ENCODE data around the gene AUH. TPM values are rescaled to one million over a fixed set of nuclear protein-coding genes. Genes with fewer than 3 reads are reported as not detected.
A peak's percentile ranks its signal among the peaks of the same experiment; 100 is the strongest.

Gene AUH
- total RNA-seq, 1 donor = 13.4 TPM

- no peak overlapping the region for H3K4me3 ChIP-seq (ENCODE audit: low read depth, low read length)
- no peak for DNase-seq (ENCODE audit: low read depth)
- TF ChIP-seq CTCF (IDR thresholded peaks at IDR 0.05; ENCODE audit: insufficient read depth, low read depth, low read length) = no peak
These were observed 46.5 kb downstream of the AUH start for GRCh38 chr9:91315191-91315590.

DNA sequence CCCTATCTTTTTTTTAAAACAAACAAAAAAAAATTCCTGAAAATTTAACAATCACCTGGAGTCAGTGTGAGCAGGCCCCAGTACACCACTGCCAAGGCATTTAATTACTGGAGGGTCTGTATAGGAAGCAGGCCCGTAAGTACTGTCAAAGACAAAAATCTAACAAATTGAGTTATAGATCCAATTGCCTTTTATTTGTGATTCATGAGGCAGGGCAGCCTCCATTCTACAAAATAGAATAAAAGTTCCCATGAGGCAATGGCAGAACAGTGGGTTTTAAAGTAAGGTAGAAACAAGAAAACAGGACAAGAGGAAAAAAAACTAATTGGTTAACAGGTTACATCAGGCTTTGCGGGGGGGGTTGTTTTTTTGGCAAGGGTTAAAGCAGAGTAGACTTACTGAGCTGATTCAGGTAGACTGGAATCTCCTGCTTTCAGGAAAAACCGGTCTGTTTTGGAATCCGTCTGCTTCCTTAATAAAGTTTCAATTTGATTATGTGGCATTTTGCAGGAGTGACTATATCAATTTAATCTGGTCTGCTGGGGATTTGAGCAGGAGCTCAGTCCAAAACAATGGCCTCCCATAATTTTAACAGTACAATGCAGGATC lies 48.9 kb downstream of the AUH start:
- no peak for DNase-seq (ENCODE audit: low read depth)
- no peak for TF ChIP-seq CTCF (IDR thresholded peaks at IDR 0.05; ENCODE audit: insufficient read depth, low read depth, low read length)
- H3K4me3 ChIP-seq (ENCODE audit: low read depth, low read length) = no peak overlapping the region

GRCh38 chr9:91310037-91310436 lies 51.7 kb downstream of the AUH start:
- no peak for DNase-seq (ENCODE audit: low read depth)
- no peak for TF ChIP-seq CTCF (IDR thresholded peaks at IDR 0.05; ENCODE audit: insufficient read depth, low read depth, low read length)
- H3K4me3 ChIP-seq (ENCODE audit: low read depth, low read length) = no peak overlapping the region

DNA sequence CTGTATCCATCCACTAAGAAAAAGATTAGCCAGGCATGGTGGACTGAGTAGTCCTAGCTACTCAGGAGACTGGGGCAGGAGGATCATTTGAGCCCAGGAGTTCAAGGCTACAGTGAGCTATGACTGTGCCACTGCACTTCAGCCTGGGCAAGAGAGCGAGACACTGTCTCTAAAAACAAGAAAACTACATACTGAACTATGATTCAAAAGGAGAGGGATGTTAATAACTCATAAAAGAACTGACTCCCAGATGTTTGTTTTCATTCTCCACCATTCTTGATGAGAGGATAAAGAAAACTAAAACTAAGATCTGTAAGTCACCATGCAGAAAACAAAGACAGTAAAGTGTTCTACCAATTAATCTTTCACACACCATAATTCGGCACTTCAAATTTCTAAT lies 53.5 kb downstream of the AUH start:
- no peak overlapping the region for H3K4me3 ChIP-seq (ENCODE audit: low read depth, low read length)
- peak; percentile 24 for DNase-seq (ENCODE audit: low read depth)
- no peak for TF ChIP-seq CTCF (IDR thresholded peaks at IDR 0.05; ENCODE audit: insufficient read depth, low read depth, low read length)

- no peak for TF ChIP-seq CTCF (IDR thresholded peaks at IDR 0.05; ENCODE audit: insufficient read depth, low read depth, low read length)
- no peak overlapping the region for H3K4me3 ChIP-seq (ENCODE audit: low read depth, low read length)
- no peak for DNase-seq (ENCODE audit: low read depth)
These were observed 54.4 kb downstream of the AUH start for GRCh38 chr9:91307279-91307678.

DNA sequence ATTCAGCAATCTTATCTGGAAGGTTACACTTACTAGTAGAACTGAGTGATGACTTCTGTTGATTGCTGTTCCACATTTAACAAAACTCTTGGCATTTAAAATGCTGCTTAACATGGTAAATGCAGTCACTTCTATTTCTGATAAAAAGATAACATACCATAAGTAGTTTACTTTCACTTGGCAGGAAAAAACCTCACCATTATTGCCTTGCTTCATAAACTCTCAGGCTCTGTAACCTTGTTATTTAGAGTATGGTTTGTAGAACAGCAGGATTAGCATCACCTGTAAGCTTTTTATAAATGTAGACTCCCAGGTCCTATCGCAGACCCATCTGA lies 55.5 kb downstream of the AUH start:
- DNase-seq (ENCODE audit: low read depth) = no peak
- H3K4me3 ChIP-seq (ENCODE audit: low read depth, low read length) = no peak overlapping the region
- TF ChIP-seq CTCF (IDR thresholded peaks at IDR 0.05; ENCODE audit: insufficient read depth, low read depth, low read length) = no peak

GRCh38 chr9:91305596-91306295 lies 56.0 kb downstream of the AUH start:
- TF ChIP-seq CTCF (IDR thresholded peaks at IDR 0.05; ENCODE audit: insufficient read depth, low read depth, low read length) = no peak
- DNase-seq (ENCODE audit: low read depth) = no peak
- H3K4me3 ChIP-seq (ENCODE audit: low read depth, low read length) = no peak overlapping the region
